Neural cell (in vitro differentiated cells): Measurements from ENCODE around the gene CROCC2. TPM values are rescaled to one million over a fixed set of nuclear protein-coding genes. Genes with fewer than 3 reads are reported as not detected.

Experiments used
- H2AFZ ChIP-seq: fragments of 200-600, 300-800 bp; sonication (generic), shearing (Covaris generic); 2 replicates; pipeline ENCODE4 v1.6.0; 2014; ENCODE audit warnings: low read depth, mild to moderate bottlenecking, antibody characterized with exemption, low read length, moderate library complexity
- H3F3A ChIP-seq: fragments of 200-600 bp; shearing (Covaris generic); 2 replicates; pipeline ENCODE4 v1.6.1; 2016; ENCODE audit warnings: mild to moderate bottlenecking, moderate library complexity, mixed read lengths, antibody characterized with exemption, low read length; ENCODE audit not compliant: insufficient read depth, poor library complexity, severe bottlenecking
- H3K27ac ChIP-seq: fragments of 200-600, 300-800 bp; sonication (generic), shearing (Covaris generic); 2 replicates; pipeline ENCODE4 v1.5.1; 2014; ENCODE audit warnings: mild to moderate bottlenecking, low read length, moderate library complexity
- H3K27me3 ChIP-seq: fragments of 300-800, 200-600 bp; sonication (generic), shearing (Covaris generic); 2 replicates; pipeline ENCODE4 v1.6.0; 2014; ENCODE audit warnings: mild to moderate bottlenecking, low read depth, low read length, moderate library complexity; ENCODE audit not compliant: insufficient read depth
- H3K36me3 ChIP-seq: fragments of 300-800, 200-600 bp; sonication (generic), shearing (Covaris generic); 2 replicates; pipeline ENCODE4 v1.5.1; 2014; ENCODE audit warnings: mild to moderate bottlenecking, antibody characterized with exemption, low read length, moderate library complexity; ENCODE audit not compliant: insufficient read depth
- H3K4me2 ChIP-seq: fragments of 300-800, 200-600 bp; sonication (generic), shearing (Covaris generic); 2 replicates; pipeline ENCODE4 v1.6.0; 2014; ENCODE audit warnings: mild to moderate bottlenecking, low read length
- H3K4me3 ChIP-seq: fragments of 300-800, 200-600 bp; sonication (generic), shearing (Covaris generic); 2 replicates; pipeline ENCODE4 v1.5.1; 2014; ENCODE audit warnings: mild to moderate bottlenecking, low read length, moderate library complexity
- H3K79me2 ChIP-seq: fragments of 200-600 bp; shearing (Covaris generic); replicated peaks from 2 replicates; pipeline ENCODE4 v1.6.0; 2014; ENCODE audit warnings: mild to moderate bottlenecking, low read length, moderate library complexity; ENCODE audit not compliant: insufficient read depth
- H3K9ac ChIP-seq: fragments of 300-800, 200-600 bp; sonication (generic), shearing (Covaris generic); 2 replicates; pipeline ENCODE4 v1.6.1; 2016; ENCODE audit warnings: mild to moderate bottlenecking, low read length, mixed read lengths
- H3K9me2 ChIP-seq: fragments of 200-600 bp; shearing (Covaris generic); 2 replicates; pipeline ENCODE4 v1.6.1; 2016; ENCODE audit warnings: mild to moderate bottlenecking, low read length, mixed read lengths; ENCODE audit not compliant: insufficient read depth
- H3K9me3 ChIP-seq: fragments of 200-600, 300-800 bp; sonication (generic), shearing (Covaris generic); 2 replicates; pipeline ENCODE4 v1.6.1; 2016; ENCODE audit warnings: mild to moderate bottlenecking, mixed run types, low read length, moderate library complexity, mixed read lengths
- H4K20me1 ChIP-seq: fragments of 200-600 bp; shearing (Covaris generic); 2 replicates; pipeline ENCODE4 v1.6.1; 2016; ENCODE audit warnings: mild to moderate bottlenecking, mixed run types; ENCODE audit not compliant: insufficient read depth
- CTCF ChIP-seq: fragments of 450-650 bp; IDR thresholded peaks from 2 replicates; pipeline ENCODE4 v1.5.1; 2014; ENCODE audit warnings: antibody characterized with exemption, mild to moderate bottlenecking, moderate library complexity; ENCODE audit not compliant: poor library complexity, severe bottlenecking
- EP300 ChIP-seq: fragments of 450-650 bp; conservative IDR thresholded peaks from 2 replicates; pipeline ENCODE4 v1.6.1; 2014; ENCODE audit warnings: antibody characterized with exemption, mild to moderate bottlenecking, moderate library complexity; ENCODE audit not compliant: poor library complexity, severe bottlenecking
- EZH2 ChIP-seq: fragments of 200-600, 300-800 bp; shearing (Covaris generic), sonication (generic); IDR thresholded peaks from 2 replicates; pipeline ENCODE4 v1.6.1; 2014; ENCODE audit warnings: antibody characterized with exemption, low read length, borderline replicate concordance, mild to moderate bottlenecking; ENCODE audit not compliant: insufficient read depth, poor library complexity, severe bottlenecking
- MXI1 ChIP-seq: fragments of 450-650 bp; conservative IDR thresholded peaks from 2 replicates; pipeline ENCODE4 v1.6.1; 2014; ENCODE audit warnings: antibody characterized with exemption, mild to moderate bottlenecking; ENCODE audit not compliant: poor library complexity, severe bottlenecking
- POLR2AphosphoS5 ChIP-seq: IDR thresholded peaks from 2 replicates; pipeline ENCODE4 v1.6.1; 2012
- RAD21 ChIP-seq: fragments of 450-650 bp; conservative IDR thresholded peaks from 2 replicates; pipeline ENCODE4 v1.6.1; 2014; ENCODE audit warnings: antibody characterized with exemption, mild to moderate bottlenecking, moderate library complexity
- REST ChIP-seq: IDR thresholded peaks from 2 replicates; pipeline ENCODE4 v1.6.1; 2012; ENCODE audit warnings: borderline replicate concordance
- SMC3 ChIP-seq: fragments of 450-650 bp; conservative IDR thresholded peaks from 2 replicates; pipeline ENCODE4 v1.6.1; 2014; ENCODE audit warnings: antibody characterized with exemption, mild to moderate bottlenecking, moderate library complexity; ENCODE audit not compliant: poor library complexity
- TAF1 ChIP-seq: IDR thresholded peaks from 2 replicates; pipeline ENCODE4 v1.6.1; 2012; ENCODE audit warnings: low read depth
- polyA plus RNA-seq: library from polyadenylated mRNA; depleted of rRNA; stranded (reverse); fragments of >200 nt; gene quantifications from 2 replicates; pipeline ENCODE4 v1.2.3, GENCODE V29; 2014

The CROCC2 gene
- polyA plus RNA-seq, 1 donor from 2014 or later = 0.09 TPM

GRCh38 chr2:241002275-241003046 is 96.3 kb downstream of the CROCC2 start:
- peaks cover 37% of the 10 kb centered on the region for H3K27me3 ChIP-seq
- H3K79me2 ChIP-seq = no peaks in the 10 kb centered on the region
- H4K20me1 ChIP-seq = no peaks in the 10 kb centered on the region
- no peak overlapping the region for H2AFZ ChIP-seq
- no peak overlapping the region for H3K27ac ChIP-seq
- no peak overlapping the region for H3K9ac ChIP-seq
- no peaks in the 10 kb centered on the region for H3K36me3 ChIP-seq
- H3K9me3 ChIP-seq = peaks cover 5% of the 10 kb centered on the region
- H3K4me2 ChIP-seq = no peak overlapping the region
- no peak for TF ChIP-seq POLR2AphosphoS5
- TF ChIP-seq SMC3 = no peak
- no peak for TF ChIP-seq RAD21
- no peak for TF ChIP-seq TAF1
- TF ChIP-seq REST = no peak
- no peak for TF ChIP-seq CTCF
- no peak for TF ChIP-seq MXI1
- TF ChIP-seq EZH2 = no peak
- no peak for TF ChIP-seq EP300
- H3K9me2 ChIP-seq = no peaks in the 10 kb centered on the region
- no peaks in the 10 kb centered on the region for H3F3A ChIP-seq
- no peak overlapping the region for H3K4me3 ChIP-seq

- no peaks in the 10 kb centered on the region for H4K20me1 ChIP-seq
- H3K79me2 ChIP-seq = no peaks in the 10 kb centered on the region
- no peaks in the 10 kb centered on the region for H3K36me3 ChIP-seq
- H3K4me3 ChIP-seq = no peak overlapping the region
- H3K9ac ChIP-seq = no peak overlapping the region
- peaks cover 32% of the 10 kb centered on the region for H3K27me3 ChIP-seq
- peaks cover 5% of the 10 kb centered on the region for H3K9me3 ChIP-seq
- no peak overlapping the region for H2AFZ ChIP-seq
- H3K27ac ChIP-seq = no peak overlapping the region
- H3K9me2 ChIP-seq = no peaks in the 10 kb centered on the region
- TF ChIP-seq REST (no peak), EP300 (no peak), CTCF (no peak), SMC3 (no peak), POLR2AphosphoS5 (no peak), RAD21 (no peak), EZH2 (no peak), MXI1 (no peak), TAF1 (no peak)
- no peak overlapping the region for H3K4me2 ChIP-seq
- H3F3A ChIP-seq = no peaks in the 10 kb centered on the region
Measured at GRCh38 chr2:241003047-241003360, 96.9 kb downstream of the CROCC2 start.
